DMS 273 (cell line): ENCODE data around the gene MS4A6A.
"Not testable (repeated sequence)": the region's sequence is repeated elsewhere in the genome, so short reads cannot be mapped to it uniquely, and the experiment has no call there.

Experiments used
- DNase-seq: peaks from one replicate; lab custom pipeline; 2025; ENCODE audit not compliant: unreplicated experiment; lab: John Stamatoyannopoulos, UW

Gene MS4A6A

GRCh38 chr11:60182541-60183330, at the start of gene MS4A6A:
Gene MS4A6A (minus strand): TSS chr11:60183083. CDS start chr11:60181727, 1,356 bp downstream.
- no peak for DNase-seq

- no peak for DNase-seq
Measured at GRCh38 chr11:60230681-60231080, 47.8 kb upstream of the MS4A6A start.

GRCh38 chr11:60222141-60222540, 39.3 kb upstream of the MS4A6A start:
- no peak for DNase-seq

GRCh38 chr11:60221692-60222091, 38.8 kb upstream of the MS4A6A start:
- no peak for DNase-seq

GRCh38 chr11:60221181-60221580, 38.3 kb upstream of the MS4A6A start:
- no peak for DNase-seq

GRCh38 chr11:60214386-60214785, 31.5 kb upstream of the MS4A6A start:
- no peak for DNase-seq

GRCh38 chr11:60211206-60211605, 28.3 kb upstream of the MS4A6A start:
- DNase-seq = no peak

GRCh38 chr11:60209977-60210376, 27.1 kb upstream of the MS4A6A start:
- DNase-seq = no peak

GRCh38 chr11:60208951-60209350, 26.1 kb upstream of the MS4A6A start:
- no peak for DNase-seq

- DNase-seq = no peak
Measured at GRCh38 chr11:60208146-60208895, 25.4 kb upstream of the MS4A6A start.

GRCh38 chr11:60206616-60207015, 23.7 kb upstream of the MS4A6A start:
- DNase-seq = no peak

GRCh38 chr11:60204922-60205321, 22.0 kb upstream of the MS4A6A start:
- DNase-seq = no peak

- DNase-seq = not testable (repeated sequence)
Measured at GRCh38 chr11:60201334-60201733, 18.5 kb upstream of the MS4A6A start.

GRCh38 chr11:60197442-60197841, 14.6 kb upstream of the MS4A6A start:
- DNase-seq = no peak

- no peak for DNase-seq
Measured at GRCh38 chr11:60195923-60196368, 13.1 kb upstream of the MS4A6A start.

GRCh38 chr11:60194511-60194910, 11.6 kb upstream of the MS4A6A start:
- DNase-seq = no peak

GRCh38 chr11:60193687-60194433, 11.0 kb upstream of the MS4A6A start:
- peak; percentile 63 for DNase-seq

- DNase-seq = not testable (repeated sequence)
Measured at GRCh38 chr11:60192564-60192963, 9.7 kb upstream of the MS4A6A start.

GRCh38 chr11:60188481-60188880, 5.6 kb upstream of the MS4A6A start:
- not testable (repeated sequence) for DNase-seq

- DNase-seq = not testable (repeated sequence)
Measured at GRCh38 chr11:60186128-60186527, 3.2 kb upstream of the MS4A6A start.

GRCh38 chr11:60185512-60185827, 2.6 kb upstream of the MS4A6A start:
- DNase-seq = not testable (repeated sequence)
